A673 (cell line): Measurements from ENCODE around the gene ERVK3-1.

Source experiments
- EZH2 ChIP-seq: fragments of 200-600 bp; sonication (generic); IDR thresholded peaks from 2 replicates; pipeline ENCODE4 v1.6.1; 2017; ENCODE audit warnings: borderline replicate concordance, low read depth, mild to moderate bottlenecking, mixed read lengths, antibody characterized with exemption, low read length; ENCODE audit not compliant: poor library complexity, severe bottlenecking
- TF ChIP-seq, protein P1 (sequence below): fragments of 300-800, 200-600 bp; sonication (generic); conservative IDR thresholded peaks from 2 replicates; pipeline ENCODE4 v1.5.1; 2017; ENCODE audit warnings: low read depth, mild to moderate bottlenecking, antibody characterized with exemption, low read length, moderate library complexity, mixed read lengths

DNA sequence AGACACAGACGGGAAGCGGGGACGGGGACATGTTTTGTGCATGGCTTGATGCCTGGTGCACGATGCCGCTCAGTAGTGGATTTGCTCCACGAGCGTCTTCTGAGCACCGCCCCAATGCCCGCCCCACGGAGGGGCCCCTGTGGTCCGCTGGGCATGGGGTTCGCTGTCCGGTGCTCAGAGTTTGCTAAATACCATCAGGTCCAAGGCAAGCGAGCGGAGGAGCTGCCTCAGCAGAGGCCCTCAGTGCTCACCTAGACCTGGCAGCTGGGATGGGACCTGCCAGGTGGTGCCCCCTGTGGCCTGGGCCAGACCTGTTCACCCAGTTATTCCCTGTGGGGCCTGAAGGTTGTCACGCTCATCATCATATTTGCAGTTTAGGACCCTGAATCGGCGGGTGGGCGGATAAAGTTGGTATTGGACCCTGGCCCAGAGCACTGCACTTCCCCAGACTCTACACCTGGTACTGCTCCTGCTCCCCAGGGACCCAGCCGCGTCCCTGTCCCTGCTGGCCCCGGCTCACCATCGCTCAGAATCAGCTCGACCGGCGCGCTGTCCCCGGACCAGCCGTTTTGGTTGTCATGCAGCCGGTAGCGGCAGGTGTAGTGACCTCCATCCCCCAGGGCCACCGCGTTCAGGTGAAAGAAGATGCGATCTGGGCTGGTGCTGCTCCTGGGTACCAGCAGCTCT is 45.8 kb downstream of the ERVK3-1 start:
- TF ChIP-seq, protein P1, sequence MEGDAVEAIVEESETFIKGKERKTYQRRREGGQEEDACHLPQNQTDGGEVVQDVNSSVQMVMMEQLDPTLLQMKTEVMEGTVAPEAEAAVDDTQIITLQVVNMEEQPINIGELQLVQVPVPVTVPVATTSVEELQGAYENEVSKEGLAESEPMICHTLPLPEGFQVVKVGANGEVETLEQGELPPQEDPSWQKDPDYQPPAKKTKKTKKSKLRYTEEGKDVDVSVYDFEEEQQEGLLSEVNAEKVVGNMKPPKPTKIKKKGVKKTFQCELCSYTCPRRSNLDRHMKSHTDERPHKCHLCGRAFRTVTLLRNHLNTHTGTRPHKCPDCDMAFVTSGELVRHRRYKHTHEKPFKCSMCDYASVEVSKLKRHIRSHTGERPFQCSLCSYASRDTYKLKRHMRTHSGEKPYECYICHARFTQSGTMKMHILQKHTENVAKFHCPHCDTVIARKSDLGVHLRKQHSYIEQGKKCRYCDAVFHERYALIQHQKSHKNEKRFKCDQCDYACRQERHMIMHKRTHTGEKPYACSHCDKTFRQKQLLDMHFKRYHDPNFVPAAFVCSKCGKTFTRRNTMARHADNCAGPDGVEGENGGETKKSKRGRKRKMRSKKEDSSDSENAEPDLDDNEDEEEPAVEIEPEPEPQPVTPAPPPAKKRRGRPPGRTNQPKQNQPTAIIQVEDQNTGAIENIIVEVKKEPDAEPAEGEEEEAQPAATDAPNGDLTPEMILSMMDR: no peak
- no peak for TF ChIP-seq EZH2
